Astrocyte of the cerebellum (primary cell): ENCODE measurements around the gene FHOD3.

Source experiments
- DNase-seq: peaks from one replicate; pipeline ENCODE4 v3.0.0-alpha.2; 2011; ENCODE audit warnings: low read depth
- H3K4me3 ChIP-seq: 2 replicates; pipeline ENCODE4 v1.5.1; 2011; ENCODE audit warnings: mild to moderate bottlenecking, low read depth, low read length, moderate library complexity
- CTCF ChIP-seq: IDR thresholded peaks from 2 replicates; pipeline ENCODE4 v1.5.1; 2012; ENCODE audit warnings: low read length, low read depth, moderate library complexity, mild to moderate bottlenecking; ENCODE audit errors: missing control alignments
- in situ Hi-C: cut with HindIII; loops from 2 replicates; pipeline ENCODE4 v1.10.0; 2017; ENCODE audit warnings: low sequenced_read_pairs

Gene FHOD3

GRCh38 chr18:36299015-36299414 is 1.5 kb downstream of the FHOD3 start:
- in situ Hi-C loops, result no loop called here
- no peak for DNase-seq
- peak overlapping the region; percentile 73 for H3K4me3 ChIP-seq
- no peak for TF ChIP-seq CTCF

- in situ Hi-C loops, result no loop called here
- H3K4me3 ChIP-seq, result no peak overlapping the region
- no peak for TF ChIP-seq CTCF
- DNase-seq, result no peak
Measured at GRCh38 chr18:36300211-36300610, 2.7 kb downstream of the FHOD3 start.

- in situ Hi-C loops, result no loop called here
- TF ChIP-seq CTCF, result no peak
- no peak for DNase-seq
- H3K4me3 ChIP-seq, result no peak overlapping the region
Measured at GRCh38 chr18:36301884-36302283, 4.4 kb downstream of the FHOD3 start.

- H3K4me3 ChIP-seq, result no peak overlapping the region
- no peak for TF ChIP-seq CTCF
- in situ Hi-C loops, result no loop called here
- DNase-seq, result no peak
Measured at GRCh38 chr18:36302676-36303075, 5.2 kb downstream of the FHOD3 start.

GRCh38 chr18:36303211-36303844 is 5.8 kb downstream of the FHOD3 start:
- no peak overlapping the region for H3K4me3 ChIP-seq
- in situ Hi-C loops, result no loop called here
- TF ChIP-seq CTCF, result no peak
- no peak for DNase-seq

- DNase-seq, result no peak
- H3K4me3 ChIP-seq, result no peak overlapping the region
- in situ Hi-C loops, result no loop called here
- no peak for TF ChIP-seq CTCF
Measured at GRCh38 chr18:36304723-36305122, 7.2 kb downstream of the FHOD3 start.

GRCh38 chr18:36305375-36305774 is 7.9 kb downstream of the FHOD3 start:
- no peak overlapping the region for H3K4me3 ChIP-seq
- in situ Hi-C loops, result no loop called here
- no peak for TF ChIP-seq CTCF
- DNase-seq, result no peak
